ENCODE data around the gene CD84.

Gene CD84

DNA sequence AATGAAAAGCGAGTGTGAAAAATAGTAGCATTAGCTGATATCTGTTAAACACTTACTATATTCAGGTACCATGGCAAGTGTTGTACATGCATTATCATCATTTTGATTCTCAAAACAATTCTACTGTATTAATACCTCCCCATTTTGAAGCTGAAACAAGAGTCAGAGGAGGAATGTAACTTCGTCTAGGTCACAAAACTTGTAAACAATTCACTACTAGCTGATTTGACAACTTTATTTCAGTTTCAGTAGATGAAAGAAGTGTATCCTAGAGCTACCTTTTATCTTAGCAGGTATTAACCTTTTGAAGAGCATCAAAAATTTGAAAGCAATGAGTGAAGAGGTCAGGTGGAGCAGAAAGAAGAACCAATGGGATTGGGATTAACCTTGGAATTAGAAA lies 1.6 kb downstream of the CD84 start:
- DNase-seq (ENCODE audit: low read depth in 2 of 2): no peak
- no peak overlapping the region for H3K4me3 ChIP-seq (replicated peaks in 1 of 2; ENCODE audit: low read depth in 2 of 2, low read length in 2 of 2)
- TF ChIP-seq CTCF (IDR thresholded peaks at IDR 0.05; ENCODE audit: low read depth, low read length): no peak

DNA sequence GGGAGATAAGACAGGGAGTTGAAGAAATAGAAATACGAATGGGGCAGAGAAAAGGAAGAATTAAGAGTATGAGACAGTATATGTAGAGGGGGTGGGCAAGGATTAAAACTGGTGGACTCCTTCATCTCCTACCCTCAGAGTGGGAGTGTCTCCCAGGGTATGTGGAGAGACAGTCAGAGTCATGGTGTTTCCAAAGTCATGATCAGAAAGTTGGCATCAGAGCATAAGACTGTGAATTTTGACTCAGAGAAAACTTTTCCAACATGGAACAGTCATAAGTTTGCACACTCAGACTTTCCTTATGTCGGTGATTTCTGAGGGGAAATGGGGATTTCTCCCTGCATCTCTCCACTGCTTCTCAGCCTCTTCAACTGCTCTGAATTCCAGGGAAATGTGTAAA lies 2.4 kb downstream of the CD84 start:
- no peak overlapping the region for H3K4me3 ChIP-seq (replicated peaks in 1 of 2; ENCODE audit: low read depth in 2 of 2, low read length in 2 of 2)
- DNase-seq (ENCODE audit: low read depth in 2 of 2): no peak
- TF ChIP-seq CTCF (IDR thresholded peaks at IDR 0.05; ENCODE audit: low read depth, low read length): no peak

DNA sequence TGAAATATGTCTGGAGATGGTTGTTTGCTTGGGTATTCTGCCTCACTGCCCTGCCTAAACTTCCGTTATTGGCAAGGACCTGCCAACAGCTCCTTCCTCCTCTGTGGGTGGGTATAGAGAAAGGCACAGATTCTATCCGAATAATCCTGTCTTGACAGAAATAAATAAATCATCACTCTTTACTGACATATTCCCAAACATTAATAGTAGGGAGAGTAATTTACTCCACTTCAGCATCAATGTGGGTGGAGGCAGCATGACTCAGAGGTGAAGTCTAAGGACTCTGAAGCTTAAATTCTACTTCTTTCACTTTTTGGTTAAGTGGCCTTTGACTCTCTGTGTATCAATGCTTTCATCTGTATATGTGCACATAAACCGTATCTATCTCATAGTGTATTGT lies 2.9 kb downstream of the CD84 start:
- DNase-seq (ENCODE audit: low read depth in 2 of 2): no peak
- H3K4me3 ChIP-seq (replicated peaks in 1 of 2; ENCODE audit: low read depth in 2 of 2, low read length in 2 of 2): no peak overlapping the region
- no peak for TF ChIP-seq CTCF (IDR thresholded peaks at IDR 0.05; ENCODE audit: low read depth, low read length)

DNA sequence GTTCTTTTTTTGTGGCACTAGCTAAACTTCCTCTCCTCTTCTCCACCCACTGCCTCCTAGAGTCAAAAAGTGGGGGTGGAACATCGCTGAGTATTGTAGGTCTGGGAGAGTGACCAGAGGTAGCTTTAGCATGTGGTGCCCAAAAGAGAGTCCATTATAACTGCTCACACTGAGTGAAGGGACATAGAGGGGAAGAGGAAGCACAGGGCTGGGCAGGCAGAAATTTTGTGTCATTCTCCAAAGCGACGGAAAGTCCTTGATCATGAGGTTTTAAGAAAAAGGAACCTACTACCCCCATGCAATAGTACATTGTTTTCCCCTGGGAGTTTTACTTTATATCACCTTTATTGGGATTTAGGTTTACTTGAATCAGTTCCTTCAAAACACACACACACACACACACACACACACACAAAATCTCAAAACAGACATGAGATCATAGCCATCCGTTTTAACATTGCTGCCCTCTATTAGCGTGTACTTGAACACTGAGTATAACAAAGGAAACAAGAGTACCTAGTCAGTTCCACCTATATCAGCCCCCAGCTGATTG lies 4.1 kb downstream of the CD84 start:
- DNase-seq (ENCODE audit: low read depth in 2 of 2): no peak

DNA sequence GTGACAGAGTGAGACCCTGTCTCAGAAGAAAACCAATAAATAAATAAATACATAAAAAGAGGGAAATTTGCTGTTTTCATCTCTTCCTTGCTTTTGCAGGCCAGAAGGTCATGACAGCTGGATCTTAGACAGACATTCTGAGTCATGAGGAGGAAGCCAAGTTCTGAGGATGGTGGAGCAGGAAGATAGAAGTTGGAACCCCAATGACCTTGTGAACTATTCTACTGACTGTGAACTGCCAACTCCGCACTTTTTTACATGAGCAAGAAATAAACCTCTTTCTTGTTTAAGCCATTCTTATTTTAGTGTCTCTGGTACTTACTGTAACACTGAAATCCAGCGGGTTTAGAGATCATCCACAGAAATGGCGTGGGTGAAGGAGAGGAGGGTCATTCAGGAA lies 8.5 kb downstream of the CD84 start:
- no peak for TF ChIP-seq CTCF (IDR thresholded peaks at IDR 0.05; ENCODE audit: low read depth, low read length)
- no peak overlapping the region for H3K4me3 ChIP-seq (replicated peaks in 1 of 2; ENCODE audit: low read depth in 2 of 2, low read length in 2 of 2)
- DNase-seq (ENCODE audit: low read depth in 2 of 2): no peak

More for the DNA sequence above, 4.1 kb downstream of the CD84 start:
- H3K4me3 ChIP-seq (replicated peaks in 1 of 2; ENCODE audit: low read depth in 2 of 2, low read length in 2 of 2): no peak overlapping the region
- no peak for TF ChIP-seq CTCF (IDR thresholded peaks at IDR 0.05; ENCODE audit: low read depth, low read length)

DNA sequence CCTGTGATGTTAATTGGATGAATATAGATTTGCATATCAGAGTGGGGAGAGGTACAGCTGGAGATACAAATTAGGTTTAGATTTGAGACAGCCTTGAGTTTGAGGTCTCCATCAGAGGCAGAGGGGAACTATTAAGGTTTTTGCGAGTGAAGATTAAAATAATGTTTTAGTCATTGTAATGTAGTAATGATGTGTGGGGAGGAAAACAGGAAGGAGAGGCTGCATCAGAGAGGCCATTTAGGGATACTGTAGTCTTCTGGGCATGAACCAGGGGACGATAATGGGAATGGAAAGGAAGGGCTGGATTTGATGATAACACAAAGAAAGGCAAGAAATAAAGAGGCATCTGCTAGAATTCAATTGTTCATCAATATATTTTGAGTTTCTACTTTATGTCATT lies 9.5 kb downstream of the CD84 start:
- DNase-seq (ENCODE audit: low read depth in 2 of 2): no peak
- H3K4me3 ChIP-seq (replicated peaks in 1 of 2; ENCODE audit: low read depth in 2 of 2, low read length in 2 of 2): no peak overlapping the region
- no peak for TF ChIP-seq CTCF (IDR thresholded peaks at IDR 0.05; ENCODE audit: low read depth, low read length)
